ENCODE data around the gene C7orf25. TPM values are rescaled to one million over a fixed set of nuclear protein-coding genes. Genes with fewer than 3 reads are reported as not detected.
"Not testable (repeated sequence)": the region's sequence is repeated elsewhere in the genome, so short reads cannot be mapped to it uniquely, and the experiment has no call there.

C7orf25 gene
- polyA plus RNA-seq, 1 donor: 1.9 TPM

- DNase-seq (ENCODE audit: low read depth): no peak
Observed at GRCh38 chr7:42929449-42929848, 17.6 kb upstream of the C7orf25 start.

DNA sequence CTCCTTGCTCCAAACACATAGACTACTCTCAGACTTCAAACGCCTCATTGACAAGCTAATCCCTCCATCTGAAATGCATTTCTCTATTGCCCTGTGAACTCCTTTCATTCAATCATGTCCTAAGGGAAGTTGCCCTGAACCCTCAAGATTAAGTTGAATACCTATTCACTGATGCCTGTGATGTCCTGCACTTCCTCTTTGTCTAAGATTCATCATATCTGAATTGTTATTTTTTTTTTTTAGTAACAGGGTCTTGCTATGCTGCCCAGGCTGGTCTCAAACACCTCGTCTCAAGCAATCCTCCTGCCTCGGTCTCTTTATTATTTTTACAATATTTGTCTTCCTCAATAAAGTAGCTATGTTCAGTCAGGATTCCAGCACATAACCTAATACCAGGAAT lies 16.9 kb upstream of the C7orf25 start:
- DNase-seq (ENCODE audit: low read depth): no peak

DNA sequence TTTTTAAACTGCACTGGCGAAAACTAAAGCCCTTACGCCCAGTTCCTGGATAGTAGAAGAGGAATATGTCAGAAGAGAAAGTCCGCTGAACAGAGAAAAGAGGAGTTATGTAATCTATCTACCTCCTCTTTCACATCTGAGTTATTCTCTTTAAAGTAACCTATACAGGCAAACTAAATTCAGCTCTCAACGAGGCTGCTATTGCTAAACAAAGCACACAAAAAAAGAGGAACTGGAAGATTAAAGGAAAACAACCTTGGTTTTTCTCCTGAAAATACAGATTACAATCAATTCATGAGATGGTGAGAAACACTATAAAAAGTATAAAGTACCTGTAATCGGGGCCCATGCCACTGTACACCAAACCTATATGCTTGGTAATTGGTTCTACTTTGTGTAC lies 14.3 kb upstream of the C7orf25 start:
- no peak for DNase-seq (ENCODE audit: low read depth)

GRCh38 chr7:42925630-42926029 lies 13.8 kb upstream of the C7orf25 start:
- DNase-seq (ENCODE audit: low read depth): no peak

DNA sequence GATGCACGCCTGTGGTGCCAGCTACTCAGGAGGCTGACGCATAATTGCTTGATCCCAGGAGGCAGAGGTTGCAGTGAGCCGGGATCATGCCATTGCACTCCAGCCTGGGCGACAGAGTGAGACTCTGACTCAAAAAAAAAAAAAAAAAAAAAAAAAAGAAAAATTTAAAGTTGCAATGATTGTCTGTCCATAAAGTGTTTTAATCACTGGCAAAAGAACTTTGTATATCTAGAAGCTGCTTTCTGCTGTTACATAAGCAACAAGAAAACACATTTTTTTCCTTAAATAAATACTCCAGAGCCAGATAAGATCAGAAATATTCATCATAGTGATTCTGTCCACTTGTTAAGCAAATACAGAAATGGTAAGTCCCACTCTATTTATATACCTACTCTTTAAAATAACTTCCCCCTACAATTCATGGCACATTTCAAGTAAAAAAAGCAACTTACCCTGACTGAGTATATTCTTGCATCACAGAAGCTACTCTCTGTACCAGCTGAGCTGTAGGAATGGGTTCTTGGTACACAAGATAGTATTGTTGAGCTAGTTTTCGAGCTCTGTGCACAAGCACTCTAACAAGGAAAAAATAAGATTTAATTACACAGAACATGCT lies 12.5 kb upstream of the C7orf25 start:
- DNase-seq (ENCODE audit: low read depth): no peak

- DNase-seq (ENCODE audit: low read depth): no peak
Observed at GRCh38 chr7:42922017-42922753, 10.3 kb upstream of the C7orf25 start.

DNA sequence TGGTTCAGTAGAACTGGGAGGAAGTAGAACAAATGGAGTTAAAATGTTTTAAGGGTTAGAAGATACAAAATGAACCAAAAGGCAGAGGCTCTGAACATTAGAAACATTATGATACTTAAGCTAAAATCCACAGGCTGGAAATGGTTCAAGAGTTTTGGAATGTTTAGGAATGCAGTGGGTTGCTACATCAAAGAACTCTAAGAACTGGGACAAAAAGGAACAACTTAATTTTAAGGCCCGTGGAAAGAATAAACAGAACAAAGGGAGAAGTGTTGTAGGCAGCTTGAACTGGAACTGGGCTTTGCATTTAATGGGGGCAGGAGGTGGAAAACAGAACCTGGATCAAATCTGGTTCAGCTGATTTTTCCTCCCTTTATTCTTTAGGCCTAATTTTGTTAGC lies 3.5 kb upstream of the C7orf25 start:
- DNase-seq (ENCODE audit: low read depth): no peak

DNA sequence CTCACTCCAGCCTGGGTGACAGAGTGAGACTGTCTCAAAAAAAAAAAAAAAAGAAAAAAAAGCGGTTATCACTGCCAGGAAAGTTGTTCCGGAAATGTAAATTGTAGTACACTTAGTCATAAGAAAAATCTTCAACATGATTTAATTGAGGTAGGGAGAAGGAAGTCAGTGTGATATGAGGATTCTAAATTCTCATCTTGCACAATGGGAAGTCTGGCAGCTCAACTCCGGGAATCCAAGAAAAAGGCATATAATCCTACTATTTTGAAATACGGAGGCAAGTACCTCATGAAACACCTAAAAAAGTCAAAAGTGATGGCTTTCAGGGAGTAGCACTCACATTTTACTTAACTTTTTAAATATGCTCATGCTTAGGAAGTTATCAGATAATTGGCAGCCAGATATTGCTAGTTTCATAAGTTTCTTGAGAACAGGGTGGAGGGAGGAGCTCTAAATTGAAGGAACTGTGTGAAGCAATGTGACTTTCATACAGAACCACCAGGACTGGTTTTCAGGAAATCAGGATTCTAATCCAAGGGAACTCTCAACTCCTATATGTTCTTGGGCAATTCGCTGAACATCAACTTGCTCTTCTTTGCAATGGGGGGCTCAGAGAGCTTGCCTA lies 2.7 kb upstream of the C7orf25 start:
- no peak for DNase-seq (ENCODE audit: low read depth)

DNA sequence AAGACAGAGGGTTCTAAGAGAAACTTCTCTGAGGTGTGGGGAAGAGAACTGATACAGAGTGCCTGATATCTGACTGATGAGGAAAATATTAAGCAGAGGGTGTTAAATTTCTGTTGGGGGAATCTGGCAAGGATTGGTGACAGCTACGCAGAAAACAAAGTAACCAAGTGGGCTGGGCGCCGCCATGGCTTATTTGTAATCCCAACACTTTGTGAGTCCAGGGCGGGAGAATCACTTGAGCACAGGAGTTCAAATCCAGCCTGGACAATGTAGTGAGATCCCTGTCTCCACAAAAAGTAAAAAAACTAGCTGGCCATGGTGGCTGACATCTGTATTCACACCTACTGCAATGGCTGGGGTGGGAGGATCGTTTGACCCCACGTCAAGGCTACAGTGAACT lies 2.1 kb upstream of the C7orf25 start:
- DNase-seq (ENCODE audit: low read depth): no peak

DNA sequence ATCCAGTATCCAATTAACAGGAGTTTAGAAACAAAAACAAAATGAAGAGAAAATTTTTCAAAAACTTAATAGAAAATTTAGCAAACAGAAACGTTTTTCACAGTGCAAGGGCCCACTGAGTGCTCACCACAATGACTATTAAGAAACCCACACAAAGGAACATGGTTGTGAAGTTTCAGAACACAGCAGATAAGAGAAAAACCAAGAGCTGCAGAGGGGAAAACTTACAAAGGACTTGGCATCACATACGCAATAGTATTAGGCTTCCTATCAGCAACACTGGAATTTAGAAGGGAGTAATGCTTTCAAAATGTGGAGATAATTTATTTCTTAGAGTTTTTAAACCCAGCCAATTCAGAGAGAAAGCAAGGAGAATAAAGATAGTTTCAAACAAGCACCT lies 1.7 kb upstream of the C7orf25 start:
- no peak for DNase-seq (ENCODE audit: low read depth)

DNA sequence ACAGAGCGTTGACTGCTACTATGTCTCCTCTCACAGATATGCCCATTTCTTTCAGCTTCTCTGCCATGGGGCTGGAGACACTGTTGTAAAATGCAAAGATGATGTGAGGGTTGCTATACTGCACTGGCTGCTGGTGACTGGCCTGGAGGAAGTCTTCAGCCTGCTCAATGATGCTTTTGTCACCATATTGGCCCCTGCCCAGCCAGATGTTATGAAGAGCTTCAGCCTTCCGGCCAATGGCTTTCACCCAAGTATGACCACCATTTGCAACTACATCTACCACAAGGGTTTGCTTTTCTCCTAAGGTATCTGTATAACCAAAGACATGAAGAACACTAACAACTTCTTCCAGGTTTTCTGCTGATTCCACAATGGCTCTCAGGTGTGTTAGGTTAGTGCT lies 1.6 kb downstream of the C7orf25 start:
- no peak for DNase-seq (ENCODE audit: low read depth)

- DNase-seq (ENCODE audit: low read depth): no peak
Observed at GRCh38 chr7:42907316-42907715, 4.6 kb downstream of the C7orf25 start.

- DNase-seq (ENCODE audit: low read depth): no peak
Observed at GRCh38 chr7:42906181-42906580, 5.7 kb downstream of the C7orf25 start.

DNA sequence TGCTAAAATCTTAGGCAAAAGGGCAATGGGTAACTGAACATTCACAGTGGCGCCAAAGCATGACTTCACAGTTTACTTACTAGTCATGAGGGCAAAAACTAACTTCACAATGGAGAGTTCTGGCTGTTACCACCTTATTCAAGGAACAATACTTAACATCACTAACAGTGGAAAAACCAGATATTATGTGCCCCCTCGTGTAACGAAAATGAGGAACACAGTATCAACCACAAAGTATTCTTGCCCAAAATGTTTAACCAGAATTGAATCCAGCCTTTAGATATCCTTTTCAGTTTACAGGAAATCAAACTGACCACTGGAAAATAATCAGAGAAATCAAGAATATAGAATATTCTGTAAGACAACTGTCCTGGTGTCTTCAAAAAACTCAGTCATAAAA lies 9.5 kb downstream of the C7orf25 start:
- no peak for DNase-seq (ENCODE audit: low read depth)

- no peak for DNase-seq (ENCODE audit: low read depth)
Observed at GRCh38 chr7:42900842-42901241, 11.0 kb downstream of the C7orf25 start.

DNA sequence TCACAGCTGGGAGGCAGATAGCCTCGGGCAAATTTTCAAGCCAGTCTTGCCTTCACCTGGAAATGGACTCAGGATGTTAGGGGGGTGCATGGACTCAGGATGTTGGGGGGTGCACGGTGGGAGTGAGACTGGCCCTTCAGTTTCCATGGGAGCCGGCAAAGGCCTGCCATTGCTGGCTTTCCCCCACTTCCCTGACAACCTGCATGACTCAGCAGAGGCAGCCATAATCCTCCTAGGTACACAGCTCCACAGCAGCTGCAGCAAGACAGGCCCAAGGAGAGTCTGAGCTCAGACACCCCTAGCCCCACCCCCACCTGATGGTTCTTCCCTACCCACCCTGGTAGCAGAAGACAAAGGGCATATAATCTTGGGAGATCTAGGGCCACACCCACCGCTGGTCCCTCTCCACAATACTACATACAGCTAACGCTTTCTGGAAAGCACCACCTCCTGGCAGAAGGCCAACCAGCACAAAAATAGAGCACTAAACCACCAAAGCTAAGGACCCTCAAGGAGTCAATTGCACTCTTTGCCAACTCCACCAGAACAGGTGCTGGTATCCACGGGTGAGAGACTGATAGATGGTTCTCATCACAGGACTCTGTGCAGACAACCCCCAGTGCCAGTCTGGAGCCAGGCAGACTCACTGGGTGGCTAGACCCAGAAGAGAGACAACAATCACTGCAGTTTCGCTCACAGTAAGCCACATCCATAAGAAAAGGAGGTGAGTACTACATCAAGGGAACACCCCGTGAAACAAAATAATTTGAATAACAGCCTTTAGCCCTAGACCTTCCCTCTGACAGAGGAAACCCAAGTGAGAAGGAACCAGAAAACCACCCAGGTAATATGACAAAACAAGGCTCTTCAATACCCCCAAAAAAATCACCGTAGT lies 18.3 kb downstream of the C7orf25 start:
- no peak for DNase-seq (ENCODE audit: low read depth)

- no peak for DNase-seq (ENCODE audit: low read depth)
Observed at GRCh38 chr7:42886893-42887505, 24.9 kb downstream of the C7orf25 start.

- DNase-seq (ENCODE audit: low read depth): no peak
Observed at GRCh38 chr7:42886129-42886528, 25.7 kb downstream of the C7orf25 start.

DNA sequence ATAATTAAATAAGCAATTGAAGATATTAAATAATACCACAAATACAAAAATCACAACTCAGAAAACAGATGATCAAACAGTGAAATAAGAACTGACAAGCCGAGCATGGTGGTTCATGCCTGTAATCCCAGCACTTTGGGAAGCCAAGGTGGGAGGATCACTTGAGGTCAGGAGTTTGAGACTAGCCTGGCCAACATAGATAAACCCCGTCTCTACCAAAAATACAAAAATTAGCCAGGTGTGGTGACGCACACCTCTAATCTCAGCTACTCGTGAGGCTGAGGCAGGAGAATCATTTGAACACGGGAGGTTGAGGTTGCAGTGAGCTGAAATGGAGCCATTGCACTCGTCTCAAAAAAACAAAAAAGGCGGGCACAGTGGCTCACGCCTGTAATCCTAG lies 26.7 kb downstream of the C7orf25 start:
- DNase-seq (ENCODE audit: low read depth): not testable (repeated sequence)

GRCh38 chr7:42883950-42884349 lies 27.9 kb downstream of the C7orf25 start:
- no peak for DNase-seq (ENCODE audit: low read depth)

DNA sequence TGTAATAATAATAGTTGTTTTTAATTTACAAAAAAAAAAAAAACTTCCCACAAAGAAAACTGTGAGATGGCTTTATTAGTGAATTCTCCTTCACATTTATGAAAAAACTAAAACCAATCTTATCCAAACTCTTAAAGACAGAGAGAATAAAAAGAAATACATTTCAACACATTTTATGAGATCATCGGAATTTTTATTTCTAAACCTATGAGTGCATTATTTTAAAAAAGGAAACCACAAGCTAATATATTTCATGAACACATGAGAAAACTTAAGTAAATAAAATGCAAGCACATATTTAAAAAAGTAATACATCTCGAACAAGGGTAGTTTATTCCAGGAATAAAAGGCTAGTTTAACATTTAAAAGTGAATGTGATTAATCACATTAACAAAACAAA lies 31.5 kb downstream of the C7orf25 start:
- DNase-seq (ENCODE audit: low read depth): no peak

GRCh38 chr7:42878303-42878702 lies 33.6 kb downstream of the C7orf25 start:
- DNase-seq (ENCODE audit: low read depth): no peak
